ENCODE results near the gene KCNQ1OT1. TPM values are rescaled to one million over a fixed set of nuclear protein-coding genes. Genes with fewer than 3 reads are reported as not detected.

The KCNQ1OT1 gene

Small RNA genes within 50 kb of the gene (small RNA-seq; reads per million reads assigned to genes)
- gene RF01947 (ENCODE audit: insufficient read depth), result not detected
- gene RF01948 (ENCODE audit: insufficient read depth), result not detected
- not detected for gene RF01950 (ENCODE audit: insufficient read depth)

All from neuronal stem cell (in vitro differentiated cells).